ENCODE results near the gene TCEA2. TPM values are rescaled to one million over a fixed set of nuclear protein-coding genes. Genes with fewer than 3 reads are reported as not detected.

The TCEA2 gene
- total and polyA plus RNA-seq, 2 of the 13 experiments (the other 11 are each of a cell fraction or from before 2014, with no cell fraction given): 28.1 to 33.7 TPM

- TF ChIP-seq ETV6 (CRISPR knock-in tag; conservative IDR thresholded peaks at IDR 0.05) (peak; percentile 67; the same call in 1 of the 2 replicates), RBAK (CRISPR knock-in tag; IDR thresholded peaks at IDR 0.05) (no peak), RAD51 (IDR thresholded peaks at IDR 0.05; ENCODE audit: borderline replicate concordance) (no peak), GTF3A (CRISPR knock-in tag; conservative IDR thresholded peaks at IDR 0.05) (no peak), ZKSCAN5 (CRISPR knock-in tag; IDR thresholded peaks at IDR 0.05) (peak; percentile 19; the same call in 1 of the 2 replicates), ZNF317 (CRISPR knock-in tag; IDR thresholded peaks at IDR 0.05) (peak; percentile 92), ZNF281 (CRISPR knock-in tag; IDR thresholded peaks at IDR 0.05; ENCODE audit: borderline replicate concordance) (peak; percentile 65; the same call in 1 of the 2 replicates), TGIF2 (CRISPR knock-in tag; IDR thresholded peaks at IDR 0.05) (peak; percentile 90), ZNF501 (CRISPR knock-in tag; IDR thresholded peaks at IDR 0.05) (peak; percentile 98), ZNF225 (CRISPR knock-in tag; IDR thresholded peaks at IDR 0.05) (no peak; the same call in 1 of the 2 replicates), ZNF362 (CRISPR knock-in tag; IDR thresholded peaks at IDR 0.05; ENCODE audit: borderline replicate concordance) (no peak; the same call in 1 of the 2 replicates), ZMYM4 (CRISPR knock-in tag; IDR thresholded peaks at IDR 0.05) (peak; percentile 52; the same call in 1 of the 2 replicates), ZFP41 (CRISPR knock-in tag; IDR thresholded peaks at IDR 0.05; ENCODE audit: borderline replicate concordance) (peak; percentile 91), ZNF512B (CRISPR knock-in tag; IDR thresholded peaks at IDR 0.05; ENCODE audit: borderline replicate concordance) (no peak), RAD21 (CRISPR knock-in tag; IDR thresholded peaks at IDR 0.05) (peak; percentile 40; the same call in 1 of the 2 replicates), NCOA2 (CRISPR knock-in tag; IDR thresholded peaks at IDR 0.05) (peak; percentile 55; the same call in 1 of the 2 replicates), ZSCAN20 (CRISPR knock-in tag; IDR thresholded peaks at IDR 0.05; ENCODE audit: borderline replicate concordance) (peak; percentile 16; the same call in 1 of the 2 replicates), GRHL1 (CRISPR knock-in tag; conservative IDR thresholded peaks at IDR 0.05) (no peak)
- TF ChIP-seq, protein P1, sequence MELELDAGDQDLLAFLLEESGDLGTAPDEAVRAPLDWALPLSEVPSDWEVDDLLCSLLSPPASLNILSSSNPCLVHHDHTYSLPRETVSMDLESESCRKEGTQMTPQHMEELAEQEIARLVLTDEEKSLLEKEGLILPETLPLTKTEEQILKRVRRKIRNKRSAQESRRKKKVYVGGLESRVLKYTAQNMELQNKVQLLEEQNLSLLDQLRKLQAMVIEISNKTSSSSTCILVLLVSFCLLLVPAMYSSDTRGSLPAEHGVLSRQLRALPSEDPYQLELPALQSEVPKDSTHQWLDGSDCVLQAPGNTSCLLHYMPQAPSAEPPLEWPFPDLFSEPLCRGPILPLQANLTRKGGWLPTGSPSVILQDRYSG (CRISPR knock-in tag; IDR thresholded peaks at IDR 0.05): peak; percentile 74
Observed at GRCh38 chr20:64062596-64063388, at the start of gene TCEA2 (continued).
